GM12891 (cell line): Measurements from ENCODE around the gene CPOX.

ENCODE experiments used
- POLR2A ChIP-seq: IDR thresholded peaks from 2 replicates; pipeline ENCODE4 v1.6.1; 2011; ENCODE audit warnings: low read depth, low read length, control low read depth
- POLR2AphosphoS5 ChIP-seq: IDR thresholded peaks from 2 replicates; pipeline ENCODE4 v1.6.1; 2011; ENCODE audit warnings: low read depth, low read length, control low read depth
- TAF1 ChIP-seq: IDR thresholded peaks from 2 replicates; pipeline ENCODE4 v1.6.1; 2011; ENCODE audit warnings: low read depth, low read length, control low read depth

DNA sequence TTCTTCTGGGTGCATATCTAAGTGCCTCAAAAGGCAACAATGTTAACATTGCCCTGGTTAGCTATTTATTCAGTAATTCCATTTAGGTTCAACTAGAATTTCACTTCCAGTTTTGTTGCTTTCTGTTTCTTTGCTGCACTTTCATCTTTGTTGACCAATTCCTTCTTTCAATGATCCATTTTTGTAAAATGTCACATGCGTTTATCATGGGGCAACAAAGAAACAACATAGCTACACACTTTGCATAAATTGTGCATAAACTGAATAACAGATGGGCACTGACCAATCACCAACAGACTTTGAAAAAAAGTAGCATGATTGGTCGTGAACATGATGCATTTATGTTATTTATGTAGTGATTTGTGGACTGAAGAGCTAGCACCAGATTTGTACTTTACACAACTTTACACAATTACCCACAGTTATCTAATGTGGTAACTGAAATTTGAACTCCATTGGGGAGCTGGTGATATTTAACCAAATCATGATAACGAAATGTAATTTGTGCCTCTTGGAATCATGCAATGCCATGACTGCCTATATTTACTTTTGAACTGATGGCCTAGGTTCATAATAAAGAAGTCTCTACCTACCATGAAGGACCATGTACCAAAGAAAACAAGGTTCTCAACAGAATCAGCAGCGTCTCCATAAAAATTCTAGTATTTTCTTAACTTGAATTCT is 7.1 kb upstream of the CPOX start:
- no peak for TF ChIP-seq POLR2A
- no peak for TF ChIP-seq POLR2AphosphoS5
- no peak for TF ChIP-seq TAF1
